ENCODE data around the gene PCOLCE2.

DNA sequence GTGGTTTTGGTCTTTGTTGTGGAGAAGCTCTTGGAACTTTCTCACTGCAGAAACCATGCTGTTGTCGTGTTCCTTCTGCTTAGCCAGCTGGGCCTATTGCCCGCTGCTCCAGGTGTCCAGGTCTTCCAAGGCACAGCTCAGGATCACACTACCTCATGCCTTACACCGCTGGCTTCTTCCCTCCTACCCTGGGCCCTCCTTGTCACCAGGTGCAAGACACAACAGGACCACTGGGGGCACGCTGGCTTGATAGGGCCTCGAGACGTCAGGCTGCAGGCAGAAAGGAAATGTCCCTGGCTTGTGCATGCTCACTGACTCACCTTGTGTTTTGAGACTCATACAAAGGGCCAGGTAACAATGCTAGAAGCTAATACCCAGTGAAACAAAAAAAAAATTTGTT is 42.3 kb upstream of the PCOLCE2 start:
- TF ChIP-seq CTCF (IDR thresholded peaks at IDR 0.05) (no peak), POLR2A (IDR thresholded peaks at IDR 0.05) (no peak)

Measured in transverse colon (tissue), 3 donors.